ENCODE data around the gene RRM2.
A peak's percentile ranks its signal among the peaks of the same experiment; 100 is the strongest.

Gene RRM2

GRCh38 chr2:10120877-10121574 lies 1.5 kb upstream of the RRM2 start:
- no peak for TF ChIP-seq CTCF (IDR thresholded peaks at IDR 0.05; ENCODE audit: unreplicated experiment in 3 of 3)
- peak overlapping the region; percentile 88 to 95 (median 90) for H3K27ac Mint-ChIP-seq
- no peaks in the 10 kb centered on the region for H3K9me3 Mint-ChIP-seq
- peaks cover 14% of the 10 kb centered on the region for H3K27me3 Mint-ChIP-seq (ENCODE audit: low read depth)
- H3K36me3 Mint-ChIP-seq (ENCODE audit: low read depth), result peaks cover 15% of the 10 kb centered on the region
- peaks cover 42% of the 10 kb centered on the region for H3K4me1 Mint-ChIP-seq
- H3K4me3 Mint-ChIP-seq, result peak overlapping the region; percentile 96 to 100 (median 98)

- TF ChIP-seq CTCF (IDR thresholded peaks at IDR 0.05; ENCODE audit: unreplicated experiment in 3 of 3), result no peak
- H3K4me3 Mint-ChIP-seq, result peak overlapping the region; percentile 85 to 90 (median 88)
- H3K27ac Mint-ChIP-seq, result peak overlapping the region in 2 of 3 experiments; percentile 6 to 25
- H3K9me3 Mint-ChIP-seq, result no peaks in the 10 kb centered on the region
- H3K27me3 Mint-ChIP-seq (ENCODE audit: low read depth), result peaks cover 14% of the 10 kb centered on the region
- H3K4me1 Mint-ChIP-seq, result peaks cover 49% of the 10 kb centered on the region
- peaks cover 27% of the 10 kb centered on the region for H3K36me3 Mint-ChIP-seq (ENCODE audit: low read depth)
Observed at GRCh38 chr2:10123281-10123680, 742 bp downstream of the RRM2 start.

GRCh38 chr2:10124538-10125045 lies 2.1 kb downstream of the RRM2 start:
- Mint-ChIP-seq H3K36me3 (ENCODE audit: low read depth) (peaks cover 34% of the 10 kb centered on the region), H3K27me3 (ENCODE audit: low read depth) (peaks cover 14% of the 10 kb centered on the region), H3K4me1 (peaks cover 52% of the 10 kb centered on the region), H3K4me3 (peak overlapping the region; percentile 85 to 90 (median 88)), H3K9me3 (no peaks in the 10 kb centered on the region), H3K27ac (peak overlapping the region in 1 of 3 experiments; percentile 9)
- peak; percentile 71 to 83 (median 72) for TF ChIP-seq CTCF (IDR thresholded peaks at IDR 0.05; ENCODE audit: unreplicated experiment in 3 of 3)

GRCh38 chr2:10125842-10126631 lies 3.5 kb downstream of the RRM2 start:
- TF ChIP-seq CTCF (IDR thresholded peaks at IDR 0.05; ENCODE audit: unreplicated experiment in 3 of 3), result no peak
- peaks cover 38% of the 10 kb centered on the region for H3K36me3 Mint-ChIP-seq (ENCODE audit: low read depth)
- peak overlapping the region in 2 of 3 experiments; percentile 11 to 43 for H3K4me3 Mint-ChIP-seq
- H3K4me1 Mint-ChIP-seq, result peaks cover 43% of the 10 kb centered on the region
- H3K9me3 Mint-ChIP-seq, result no peaks in the 10 kb centered on the region
- peaks cover 14% of the 10 kb centered on the region for H3K27me3 Mint-ChIP-seq (ENCODE audit: low read depth)
- no peak overlapping the region for H3K27ac Mint-ChIP-seq

- Mint-ChIP-seq H3K4me1 (peaks cover 38% of the 10 kb centered on the region), H3K27me3 (ENCODE audit: low read depth) (peaks cover 14% of the 10 kb centered on the region), H3K27ac (no peak overlapping the region), H3K36me3 (ENCODE audit: low read depth) (peaks cover 40% of the 10 kb centered on the region), H3K4me3 (peak overlapping the region in 1 of 3 experiments; percentile 43), H3K9me3 (no peaks in the 10 kb centered on the region)
- no peak for TF ChIP-seq CTCF (IDR thresholded peaks at IDR 0.05; ENCODE audit: unreplicated experiment in 3 of 3)
Observed at GRCh38 chr2:10126632-10127026, 4.1 kb downstream of the RRM2 start.

Measured in nephron (organoid).